ENCODE measurements around the gene DHX38. TPM values are rescaled to one million over a fixed set of nuclear protein-coding genes. Genes with fewer than 3 reads are reported as not detected.

The DHX38 gene
- total RNA-seq (2021; ENCODE audit: unreplicated experiment) (71.0 TPM), Bru-seq, nascent RNA (percentile 78 among the genes with signal in this experiment), BruChase-seq, experiment 1, labeled RNA remaining after a 6-hour chase (percentile 93 among the genes with signal in this experiment), BruChase-seq, experiment 2, labeled RNA remaining after a 2-hour chase (percentile 84 among the genes with signal in this experiment)
- polyA plus RNA-seq (2012): 65.0 and 76.8 TPM in 2 replicates
- long read RNA-seq, full-length matches to known transcripts: 57 of 149 reads
- long read RNA-seq, partial matches to known transcripts: 71 of 149 reads
- long read RNA-seq, other reads (novel, unspliced or antisense): 21 of 149 reads

GRCh38 chr16:72093448-72094265 lies at the start of gene DHX38, which contains the start of gene TXNL4B:
Gene DHX38, plus strand, starts transcription at chr16:72093847. Its CDS starts 2,311 bp downstream, at chr16:72096158.
Gene TXNL4B, minus strand, starts transcription at chr16:72093620. Its CDS starts 2,871 bp downstream, at chr16:72090749.
- ChIA-PET POLR2A (interaction anchor here (0.8 to 1.5 kb wide), 3 partner anchors 11 to 62 kb away, joined by 3 to 4 read pairs (median 4); no protein-coding TSS in a partner anchor), RAD21 (ENCODE audit: low non-redundant PET in 1 of 2, low total read pairs in 2 of 2, uncharacterized antibody in 2 of 2, unreplicated experiment in 2 of 2) (no interaction called here), CTCF (interaction anchor here (0.7 to 1.4 kb wide), 2 partner anchors 27 to 132 kb away, joined by 3 to 7 read pairs; no protein-coding TSS in a partner anchor)
- H3K79me2 ChIP-seq (ENCODE audit: insufficient read depth, low read length): peaks cover 72% of the 10 kb centered on the region
- intact Hi-C loops (cut with micrococcal nuclease): loop anchor here (1.0 to 10.0 kb wide), 3 partner anchors 85 to 529 kb away; partner anchors contain the start of genes DHODH and ZNF821
- DNase-seq (ENCODE audit: low read depth, low spot score): peak; percentile 99
- H3K9me2 ChIP-seq (ENCODE audit: insufficient read depth): no peaks in the 10 kb centered on the region
- H3K4me3 ChIP-seq (replicated peaks in 1 of 2; ENCODE audit: low read depth in 1 of 2, low read length in 2 of 2): peak within 1 kb of the TSS; percentile 73 to 99
- H3K9me3 ChIP-seq (ENCODE audit: control insufficient read depth in 1 of 2, insufficient read depth in 1 of 2, low read depth in 1 of 2, low read length in 2 of 2): no peaks in the 10 kb centered on the region
- peak within 1 kb of the TSS; percentile 37 for H2AFZ ChIP-seq (ENCODE audit: low read depth, low read length, poor library complexity, severe bottlenecking)
- peaks cover 28 to 36% of the 10 kb centered on the region in 2 experiments; a peak in 3 of 4 replicates for H3K36me3 ChIP-seq (ENCODE audit: control insufficient read depth in 1 of 2, insufficient read depth in 2 of 2, low read length in 2 of 2)
- peak within 1 kb of the TSS; percentile 65 for H3K27ac ChIP-seq (ENCODE audit: low read depth, low read length)
- peak; percentile 97 for ATAC-seq
- peak within 1 kb of the TSS; percentile 91 for H3K4me2 ChIP-seq (ENCODE audit: low read length)
- no TSS peak for BruUV-seq (replicated peaks)
- H3K27me3 ChIP-seq (ENCODE audit: insufficient read depth, low read length): no peaks in the 10 kb centered on the region
- no peaks in the 10 kb centered on the region for H4K20me1 ChIP-seq (ENCODE audit: insufficient read depth)
- H3K4me1 ChIP-seq (ENCODE audit: control insufficient read depth in 1 of 2, insufficient read depth in 2 of 2, low read length in 2 of 2): peaks cover 6 to 15% of the 10 kb centered on the region in 2 experiments; a peak in 3 of 4 replicates
- H3K9ac ChIP-seq (ENCODE audit: low read length): peak within 1 kb of the TSS; percentile 90
- TF ChIP-seq TCF7L2 (IDR thresholded peaks at IDR 0.05; ENCODE audit: borderline replicate concordance, extremely low read depth, insufficient read depth, insufficient read length): peak; percentile 77
- no peak for TF ChIP-seq ZNF274 (IDR thresholded peaks at IDR 0.05; ENCODE audit: low read depth, low read length)
- TF ChIP-seq ATF3 (IDR thresholded peaks at IDR 0.05): no peak
- no peak for TF ChIP-seq JUND (IDR thresholded peaks at IDR 0.05)
- TF ChIP-seq MAX (IDR thresholded peaks at IDR 0.05): no peak; the same call in 1 of the 2 replicates
- TF ChIP-seq ZBTB33 (IDR thresholded peaks at IDR 0.05; ENCODE audit: extremely low read depth, insufficient replicate concordance, low read length): no peak
- peak; percentile 89 for TF ChIP-seq ELF1 (IDR thresholded peaks at IDR 0.05; ENCODE audit: borderline replicate concordance, low read depth)
- TF ChIP-seq EZH2 (IDR thresholded peaks at IDR 0.05): no peak
- TF ChIP-seq EZH2phosphoT487 (IDR thresholded peaks at IDR 0.05; ENCODE audit: borderline replicate concordance): no peak
- TF ChIP-seq REST (IDR thresholded peaks at IDR 0.05; ENCODE audit: low read depth): no peak
- peak; percentile 94 for TF ChIP-seq POLR2AphosphoS5 (IDR thresholded peaks at IDR 0.05; ENCODE audit: low read depth, low read length)
- TF ChIP-seq YY1 (IDR thresholded peaks at IDR 0.05; ENCODE audit: extremely low read depth, insufficient replicate concordance, low read depth, low read length): peak; percentile 99
- TF ChIP-seq SRF (IDR thresholded peaks at IDR 0.05; ENCODE audit: low read depth): no peak
- TF ChIP-seq POLR2A (IDR thresholded peaks at IDR 0.05; ENCODE audit: borderline replicate concordance, extremely low read depth, insufficient read depth, insufficient read length): peak; percentile 68
- no peak for TF ChIP-seq CEBPB (IDR thresholded peaks at IDR 0.05; ENCODE audit: low read depth)
- peak; percentile 73; the same call in 1 of the 2 replicates for TF ChIP-seq SIN3A (IDR thresholded peaks at IDR 0.05; ENCODE audit: low read depth)
- no peak for TF ChIP-seq RAD21 (IDR thresholded peaks at IDR 0.05; ENCODE audit: low read depth)
- peak; percentile 83 for TF ChIP-seq ZFX (IDR thresholded peaks at IDR 0.05)
- peak; percentile 98 for TF ChIP-seq SP1 (IDR thresholded peaks at IDR 0.05; ENCODE audit: low read depth)
- TF ChIP-seq CBX3 (IDR thresholded peaks at IDR 0.05; ENCODE audit: low read depth): no peak

All from HCT116 (cell line).